ENCODE results near the gene CLMN. TPM values are rescaled to one million over a fixed set of nuclear protein-coding genes. Genes with fewer than 3 reads are reported as not detected.
A peak's percentile ranks its signal among the peaks of the same experiment; 100 is the strongest.
"Not testable (repeated sequence)": the region's sequence is repeated elsewhere in the genome, so short reads cannot be mapped to it uniquely, and the experiment has no call there.

CLMN gene
- total RNA-seq, 1 donor from 2014 or later: 6.3 TPM

- Histone ChIP-seq H3K4me3 (no peak overlapping the region), H3K4me1 (no peaks in the 10 kb centered on the region), H4K20me1 (ENCODE audit: low read depth) (no peaks in the 10 kb centered on the region), H3K79me2 (ENCODE audit: low read depth) (no peaks in the 10 kb centered on the region), H3K9ac (no peak overlapping the region), H3K36me3 (no peaks in the 10 kb centered on the region), H2AFZ (replicated peaks) (no peak overlapping the region), H3K9me3 (ENCODE audit: low read depth) (no peaks in the 10 kb centered on the region), H3K27ac (no peak overlapping the region), H3K4me2 (no peak overlapping the region), H3K27me3 (no peaks in the 10 kb centered on the region), H3F3A (ENCODE audit: low read depth) (no peaks in the 10 kb centered on the region)
- H3K4me1 Mint-ChIP-seq: peaks cover 3% of the 10 kb centered on the region
- TF ChIP-seq EZH2phosphoT487 (IDR thresholded peaks at IDR 0.05) (no peak), EZH2 (IDR thresholded peaks at IDR 0.05) (no peak), CTCF (IDR thresholded peaks at IDR 0.05) (no peak)
- peak overlapping the region; percentile 76 for H3K27ac Mint-ChIP-seq
- DNase-seq (ENCODE audit: low spot score): no peak
- H3K9me3 Mint-ChIP-seq: peaks cover 11% of the 10 kb centered on the region
- no peak overlapping the region for H3K4me3 Mint-ChIP-seq
- H3K36me3 Mint-ChIP-seq: peaks cover 18% of the 10 kb centered on the region
- no peaks in the 10 kb centered on the region for H3K27me3 Mint-ChIP-seq (ENCODE audit: insufficient read depth, low read depth)
Measured at GRCh38 chr14:95206534-95206933, 113.2 kb downstream of the CLMN start.

- Mint-ChIP-seq H3K4me1 (peaks cover 3% of the 10 kb centered on the region), H3K9me3 (peaks cover 11% of the 10 kb centered on the region), H3K27me3 (ENCODE audit: insufficient read depth, low read depth) (no peaks in the 10 kb centered on the region), H3K36me3 (peaks cover 18% of the 10 kb centered on the region), H3K4me3 (no peak overlapping the region), H3K27ac (no peak overlapping the region)
- Histone ChIP-seq H3K9me3 (ENCODE audit: low read depth) (no peaks in the 10 kb centered on the region), H3K4me2 (no peak overlapping the region), H3K4me3 (no peak overlapping the region), H3K4me1 (no peaks in the 10 kb centered on the region), H3F3A (ENCODE audit: low read depth) (no peaks in the 10 kb centered on the region), H2AFZ (replicated peaks) (no peak overlapping the region), H3K9ac (no peak overlapping the region), H3K79me2 (ENCODE audit: low read depth) (no peaks in the 10 kb centered on the region), H4K20me1 (ENCODE audit: low read depth) (no peaks in the 10 kb centered on the region), H3K27me3 (no peaks in the 10 kb centered on the region), H3K36me3 (no peaks in the 10 kb centered on the region), H3K27ac (no peak overlapping the region)
- TF ChIP-seq CTCF (IDR thresholded peaks at IDR 0.05) (no peak), EZH2phosphoT487 (IDR thresholded peaks at IDR 0.05) (no peak), EZH2 (IDR thresholded peaks at IDR 0.05) (no peak)
- DNase-seq (ENCODE audit: low spot score): no peak
Measured at GRCh38 chr14:95204705-95205104, 115.0 kb downstream of the CLMN start.

- not testable (repeated sequence) for H3K27ac Mint-ChIP-seq; H4K20me1 ChIP-seq (ENCODE audit: low read depth); H3F3A ChIP-seq (ENCODE audit: low read depth); H3K27me3 Mint-ChIP-seq (ENCODE audit: insufficient read depth, low read depth); H3K4me3 Mint-ChIP-seq; H3K4me1 Mint-ChIP-seq; H3K36me3 ChIP-seq; H3K79me2 ChIP-seq (ENCODE audit: low read depth); H3K27ac ChIP-seq; DNase-seq (ENCODE audit: low spot score); H3K4me3 ChIP-seq; H3K4me2 ChIP-seq; H2AFZ ChIP-seq (replicated peaks); H3K27me3 ChIP-seq; H3K9ac ChIP-seq; H3K9me3 ChIP-seq (ENCODE audit: low read depth); H3K4me1 ChIP-seq
- Mint-ChIP-seq H3K36me3 (peaks cover 18% of the 10 kb centered on the region), H3K9me3 (peaks cover 11% of the 10 kb centered on the region)
Measured at GRCh38 chr14:95201745-95202144, 118.0 kb downstream of the CLMN start.

GRCh38 chr14:95200404-95200803 is 119.3 kb downstream of the CLMN start:
- no peaks in the 10 kb centered on the region for H3K27me3 ChIP-seq
- H3K4me3 Mint-ChIP-seq: no peak overlapping the region

More at GRCh38 chr14:95200404-95200803, 119.3 kb downstream of the CLMN start:
- H3K36me3 Mint-ChIP-seq: peaks cover 18% of the 10 kb centered on the region
- no peaks in the 10 kb centered on the region for H4K20me1 ChIP-seq (ENCODE audit: low read depth)
- H2AFZ ChIP-seq (replicated peaks): no peak overlapping the region
- TF ChIP-seq EZH2phosphoT487 (IDR thresholded peaks at IDR 0.05) (no peak), CTCF (IDR thresholded peaks at IDR 0.05) (no peak), EZH2 (IDR thresholded peaks at IDR 0.05) (no peak)
- H3K9me3 Mint-ChIP-seq: peaks cover 11% of the 10 kb centered on the region
- no peak overlapping the region for H3K27ac ChIP-seq
- H3K4me3 ChIP-seq: no peak overlapping the region
- no peaks in the 10 kb centered on the region for H3F3A ChIP-seq (ENCODE audit: low read depth)
- H3K9me3 ChIP-seq (ENCODE audit: low read depth): no peaks in the 10 kb centered on the region
- peak overlapping the region; percentile 37 for H3K27ac Mint-ChIP-seq
- peaks cover 6% of the 10 kb centered on the region for H3K4me1 ChIP-seq
- no peak overlapping the region for H3K4me2 ChIP-seq
- no peak overlapping the region for H3K9ac ChIP-seq
- DNase-seq (ENCODE audit: low spot score): no peak
- H3K79me2 ChIP-seq (ENCODE audit: low read depth): no peaks in the 10 kb centered on the region
- H3K36me3 ChIP-seq: no peaks in the 10 kb centered on the region
- peaks cover 4% of the 10 kb centered on the region for H3K4me1 Mint-ChIP-seq
- peaks cover 9% of the 10 kb centered on the region for H3K27me3 Mint-ChIP-seq (ENCODE audit: insufficient read depth, low read depth)

All from neural progenitor cell (in vitro differentiated cells).